Effector memory CD8-positive, alpha-beta T cell (primary cell): ENCODE data around the gene RGS19.
"Not testable (repeated sequence)": the region's sequence is repeated elsewhere in the genome, so short reads cannot be mapped to it uniquely, and the experiment has no call there.

Source experiments
- ATAC-seq: fragments of 150-1000 bp; cut with Tn5 transposase; replicated peaks from 2 replicates; pipeline ENCODE4 v1.10.0; 2021; ENCODE audit warnings: mild to moderate bottlenecking, moderate library complexity
- DNase-seq, 3 experiments: peaks; one replicate each; pipeline ENCODE4 v3.0.0; 2021
- H3K27ac Mint-ChIP-seq, 2 donors: one replicate each; pipeline ENCODE4 v1.8.0; 2022; ENCODE audit warnings: mild to moderate bottlenecking in 2 of 2, mixed read lengths in 2 of 2, moderate library complexity in 2 of 2
- H3K27me3 Mint-ChIP-seq, 2 donors: one replicate each; pipeline ENCODE4 v1.8.0; 2022; ENCODE audit warnings: mixed read lengths in 2 of 2
- H3K36me3 Mint-ChIP-seq: one replicate; pipeline ENCODE4 v1.8.0; 2022; ENCODE audit warnings: mild to moderate bottlenecking, moderate library complexity, mixed read lengths; ENCODE audit not compliant: insufficient read depth
- H3K4me1 Mint-ChIP-seq, 2 donors: one replicate each; pipeline ENCODE4 v1.8.0; 2022; ENCODE audit warnings: low read depth in 2 of 2, mixed read lengths in 2 of 2
- H3K4me3 Mint-ChIP-seq, 2 donors: one replicate each; pipeline ENCODE4 v1.8.0; 2022; ENCODE audit warnings: mild to moderate bottlenecking in 2 of 2, mixed read lengths in 2 of 2, moderate library complexity in 2 of 2
- H3K9me3 Mint-ChIP-seq, 2 donors: one replicate each; pipeline ENCODE4 v1.8.0; 2022; ENCODE audit warnings: mixed read lengths in 2 of 2
- total RNA-seq, 9 experiments: gene quantifications; one replicate each; lab custom pipeline; 2026; lab: John Stamatoyannopoulos, UW

Gene RGS19
- 19.9 to 43.5 (median 31.2) reads per million in 9 experiments for total RNA-seq

GRCh38 chr20:64079273-64080012 is at the start of gene RGS19:
Gene RGS19 (minus strand): TSS chr20:64079518. CDS start chr20:64076886, 2,632 bp downstream.
- peak; percentile 56 to 60 (median 56) for DNase-seq
- ATAC-seq, result peak; percentile 26
- Mint-ChIP-seq H3K4me1 (peaks cover 30 to 49% of the 10 kb centered on the region in 2 donors), H3K4me3 (peak within 1 kb of the TSS; percentile 92 to 95), H3K9me3 (no peaks in the 10 kb centered on the region), H3K36me3 (peaks cover 31% of the 10 kb centered on the region), H3K27ac (peak within 1 kb of the TSS; percentile 87 to 91), H3K27me3 (no peaks in the 10 kb centered on the region)

GRCh38 chr20:64123517-64123916 is 44.2 kb upstream of the RGS19 start:
- peaks cover 13% of the 10 kb centered on the region for H3K36me3 Mint-ChIP-seq
- not testable (repeated sequence) for H3K27ac Mint-ChIP-seq, H3K4me1 Mint-ChIP-seq, H3K4me3 Mint-ChIP-seq, DNase-seq, H3K9me3 Mint-ChIP-seq, ATAC-seq
- H3K27me3 Mint-ChIP-seq, result peaks cover 23 to 26% of the 10 kb centered on the region in 2 donors

DNA sequence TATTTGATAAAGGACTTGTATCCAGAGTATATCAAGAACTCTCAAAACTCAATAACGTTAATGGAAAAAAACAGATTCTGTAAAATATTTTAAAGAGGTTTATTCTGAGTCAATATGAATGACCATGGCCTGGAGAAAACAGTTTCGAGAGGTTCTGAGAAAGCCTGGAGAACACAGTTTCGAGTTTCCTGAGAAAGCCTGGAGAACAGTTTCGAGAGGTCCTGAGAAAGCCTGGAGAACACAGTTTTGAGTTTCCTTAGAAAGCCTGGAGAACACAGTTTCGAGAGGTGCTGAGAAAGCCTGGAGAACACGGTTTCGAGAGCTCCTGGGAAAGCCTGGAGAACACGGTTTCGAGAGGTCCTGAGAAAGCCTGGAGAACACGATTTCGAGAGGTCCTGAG is 43.6 kb upstream of the RGS19 start:
- DNase-seq, H3K27ac Mint-ChIP-seq, H3K4me3 Mint-ChIP-seq, ATAC-seq, H3K4me1 Mint-ChIP-seq, H3K9me3 Mint-ChIP-seq: not testable (repeated sequence)
- peaks cover 13% of the 10 kb centered on the region for H3K36me3 Mint-ChIP-seq
- peaks cover 19 to 20% of the 10 kb centered on the region in 2 donors for H3K27me3 Mint-ChIP-seq

DNA sequence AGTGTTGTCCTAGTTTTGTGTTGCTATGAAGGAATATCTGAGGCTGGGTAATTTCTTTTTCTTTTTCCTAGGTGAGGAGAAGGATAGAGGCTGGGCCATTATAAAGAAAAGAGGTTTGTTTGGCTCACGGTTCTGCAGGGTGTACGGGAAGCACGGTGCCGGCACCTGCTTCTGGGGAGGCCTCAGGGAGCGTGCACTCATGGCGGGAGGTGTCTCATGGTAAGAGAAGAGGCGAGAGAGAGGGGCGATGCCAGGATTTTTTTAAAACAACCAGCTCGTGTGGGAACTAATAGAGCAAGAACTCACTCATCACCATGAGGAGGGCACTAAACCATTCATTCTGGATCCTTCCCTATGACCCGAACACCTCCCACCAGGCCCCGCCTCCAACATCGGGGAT is 42.3 kb upstream of the RGS19 start:
- Mint-ChIP-seq H3K4me1 (peaks cover 8 to 9% of the 10 kb centered on the region in 2 donors), H3K27ac (no peak overlapping the region), H3K27me3 (peaks cover 19 to 20% of the 10 kb centered on the region in 2 donors), H3K9me3 (no peaks in the 10 kb centered on the region), H3K4me3 (no peak overlapping the region), H3K36me3 (peaks cover 16% of the 10 kb centered on the region)
- ATAC-seq (no peak), DNase-seq (no peak)

GRCh38 chr20:64119681-64120341 is 40.5 kb upstream of the RGS19 start:
- peak overlapping the region; percentile 41 to 98 for H3K27ac Mint-ChIP-seq
- peaks cover 8 to 9% of the 10 kb centered on the region in 2 donors for H3K4me1 Mint-ChIP-seq
- peaks cover 19 to 20% of the 10 kb centered on the region in 2 donors for H3K27me3 Mint-ChIP-seq
- peak overlapping the region; percentile 63 to 79 for H3K4me3 Mint-ChIP-seq
- H3K9me3 Mint-ChIP-seq, result no peaks in the 10 kb centered on the region
- peaks cover 16% of the 10 kb centered on the region for H3K36me3 Mint-ChIP-seq
- DNase-seq, result no peak
- ATAC-seq, result no peak

DNA sequence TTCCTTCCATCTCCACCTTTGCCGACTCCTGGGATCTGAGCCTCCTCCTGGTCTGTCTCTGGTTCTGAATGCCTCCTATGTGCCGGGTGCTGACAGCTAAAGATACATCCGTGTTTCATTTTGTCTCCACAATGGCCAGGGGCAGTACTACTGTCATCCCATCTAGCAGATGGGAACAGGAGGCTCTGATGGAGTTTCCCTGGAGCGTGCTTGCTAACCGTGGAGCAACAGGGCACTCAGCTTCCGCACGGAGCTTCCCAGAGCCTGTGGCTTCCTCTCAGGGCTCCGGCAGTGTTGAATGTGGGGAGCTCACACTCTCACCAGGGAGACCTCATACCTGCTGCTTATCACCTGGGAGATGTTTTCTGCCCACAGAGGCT is 40.0 kb upstream of the RGS19 start:
- Mint-ChIP-seq H3K4me1 (peaks cover 8 to 9% of the 10 kb centered on the region in 2 donors), H3K4me3 (peak overlapping the region in 1 of 2 donors; percentile 79), H3K9me3 (no peaks in the 10 kb centered on the region), H3K27ac (no peak overlapping the region), H3K36me3 (peaks cover 16% of the 10 kb centered on the region), H3K27me3 (peaks cover 16 to 20% of the 10 kb centered on the region in 2 donors)
- no peak for ATAC-seq
- DNase-seq, result no peak

DNA sequence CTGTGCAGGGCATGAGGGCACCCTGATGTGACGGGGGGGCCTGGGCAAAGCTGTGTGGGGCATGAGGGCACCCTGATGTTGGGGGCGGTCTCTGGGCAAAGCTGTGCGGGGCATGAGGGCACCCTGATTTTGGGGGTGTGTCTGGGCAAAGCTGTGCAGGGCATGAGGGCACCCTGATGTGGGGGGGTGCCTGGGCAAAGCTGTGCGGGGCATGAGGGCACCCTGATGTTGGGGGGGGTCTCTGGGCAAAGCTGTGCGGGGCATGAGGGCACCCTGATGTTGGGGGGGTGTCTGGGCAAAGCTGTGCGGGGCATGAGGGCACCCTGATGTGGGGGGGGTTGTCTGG is 38.1 kb upstream of the RGS19 start:
- DNase-seq, result not testable (repeated sequence)

GRCh38 chr20:64116541-64117431 is 37.5 kb upstream of the RGS19 start:
- ATAC-seq (no peak), DNase-seq (peak in 1 of 3 experiments; percentile 0)
- peaks cover 8 to 9% of the 10 kb centered on the region in 2 donors for H3K4me1 Mint-ChIP-seq
- H3K27me3 Mint-ChIP-seq, result peaks cover 7% of the 10 kb centered on the region in 2 donors
- peaks cover 16% of the 10 kb centered on the region for H3K36me3 Mint-ChIP-seq
- no peak overlapping the region for H3K27ac Mint-ChIP-seq
- no peaks in the 10 kb centered on the region for H3K9me3 Mint-ChIP-seq
- H3K4me3 Mint-ChIP-seq, result no peak overlapping the region

More for the DNA sequence above, 38.1 kb upstream of the RGS19 start:
- ATAC-seq, H3K9me3 Mint-ChIP-seq, H3K4me1 Mint-ChIP-seq, H3K27ac Mint-ChIP-seq, H3K4me3 Mint-ChIP-seq: not testable (repeated sequence)
- H3K27me3 Mint-ChIP-seq, result peaks cover 12 to 13% of the 10 kb centered on the region in 2 donors
- H3K36me3 Mint-ChIP-seq, result peaks cover 16% of the 10 kb centered on the region

DNA sequence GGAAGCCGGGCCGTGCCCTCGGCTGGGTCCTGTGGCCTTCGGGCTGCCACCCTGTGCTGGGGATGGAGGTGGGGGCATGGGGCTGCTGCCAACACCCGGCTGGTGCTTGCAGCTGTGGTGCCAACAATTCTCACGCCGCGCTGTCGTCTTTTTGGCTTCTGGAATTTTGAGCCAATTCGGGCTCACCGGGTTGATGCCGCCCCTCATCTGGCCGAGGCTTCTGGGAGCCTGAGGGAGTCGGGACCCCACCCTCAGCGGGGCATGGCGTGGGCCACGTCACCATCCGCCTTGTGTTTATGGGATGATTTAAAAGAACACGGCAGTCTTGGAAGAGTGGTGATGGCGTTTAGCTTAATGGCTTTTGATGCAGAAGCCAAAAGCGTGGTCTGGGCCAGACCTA is 36.7 kb upstream of the RGS19 start:
- Mint-ChIP-seq H3K27me3 (no peaks in the 10 kb centered on the region), H3K9me3 (no peaks in the 10 kb centered on the region), H3K4me1 (peaks cover 8 to 9% of the 10 kb centered on the region in 2 donors), H3K27ac (no peak overlapping the region), H3K4me3 (no peak overlapping the region), H3K36me3 (peaks cover 16% of the 10 kb centered on the region)
- DNase-seq (no peak), ATAC-seq (no peak)

DNA sequence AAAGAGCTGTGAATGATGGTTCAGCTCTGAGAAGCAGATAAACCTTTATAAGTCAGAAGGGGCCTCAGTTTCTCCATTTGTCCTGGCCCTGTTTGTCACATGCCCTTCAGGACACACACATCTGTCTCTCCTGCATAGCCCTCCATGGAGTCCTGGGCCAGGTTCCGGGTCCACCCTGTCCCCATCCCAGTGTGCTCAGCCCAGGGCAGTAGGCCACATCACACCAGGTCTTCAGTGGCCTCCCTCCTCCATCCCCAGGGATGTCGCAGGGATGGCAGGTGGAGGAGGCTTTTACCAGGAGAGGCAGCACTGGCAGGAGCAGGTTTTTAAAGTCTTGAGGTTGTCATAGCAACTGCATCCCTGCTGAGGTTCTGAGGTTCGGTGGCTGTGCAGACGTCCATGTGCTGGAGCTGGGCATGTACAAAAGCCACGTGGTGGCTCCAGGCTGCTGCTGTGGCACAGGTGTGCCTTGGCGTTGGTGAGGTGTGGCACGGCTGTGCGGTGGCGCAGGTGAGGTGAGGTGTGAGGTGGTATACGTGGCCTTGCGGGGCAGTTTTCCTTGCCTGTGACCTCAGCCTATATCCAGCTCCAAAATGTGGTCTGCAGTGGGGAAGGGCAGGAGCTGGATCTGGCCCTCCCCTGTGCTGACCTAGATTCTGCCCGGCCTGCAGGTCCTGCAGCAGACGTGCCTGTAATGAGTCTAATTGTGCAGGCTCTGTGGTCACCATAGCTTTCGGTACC is 36.0 kb upstream of the RGS19 start:
- Mint-ChIP-seq H3K4me1 (peaks cover 5 to 7% of the 10 kb centered on the region in 2 donors), H3K9me3 (no peaks in the 10 kb centered on the region), H3K27ac (no peak overlapping the region), H3K27me3 (no peaks in the 10 kb centered on the region), H3K4me3 (no peak overlapping the region), H3K36me3 (peaks cover 13% of the 10 kb centered on the region)
- ATAC-seq (no peak), DNase-seq (peak in 1 of 3 experiments; percentile 0)

- no peaks in the 10 kb centered on the region for H3K9me3 Mint-ChIP-seq
These were observed 35.1 kb upstream of the RGS19 start for GRCh38 chr20:64114356-64114971.

GRCh38 chr20:64113796-64114355 is 34.6 kb upstream of the RGS19 start:
- no peak for ATAC-seq
- DNase-seq, result peak in 1 of 3 experiments; percentile 0
- no peaks in the 10 kb centered on the region for H3K9me3 Mint-ChIP-seq
- no peak overlapping the region for H3K4me3 Mint-ChIP-seq
- peaks cover 4% of the 10 kb centered on the region for H3K36me3 Mint-ChIP-seq
- peaks cover 0 to 1% of the 10 kb centered on the region in 2 donors for H3K27me3 Mint-ChIP-seq
- H3K27ac Mint-ChIP-seq, result no peak overlapping the region
- H3K4me1 Mint-ChIP-seq, result no peaks in the 10 kb centered on the region

More at GRCh38 chr20:64114356-64114971, 35.1 kb upstream of the RGS19 start:
- Mint-ChIP-seq H3K4me3 (no peak overlapping the region), H3K27me3 (no peaks in the 10 kb centered on the region), H3K27ac (no peak overlapping the region), H3K4me1 (no peaks in the 10 kb centered on the region), H3K36me3 (peaks cover 4% of the 10 kb centered on the region)
- ATAC-seq (no peak), DNase-seq (peak in 1 of 3 experiments; percentile 0)
